Fibroblast of the aortic adventitia (primary cell): ENCODE measurements around the gene SYTL3. TPM values are rescaled to one million over a fixed set of nuclear protein-coding genes. Genes with fewer than 3 reads are reported as not detected.

ENCODE experiments used
- DNase-seq: peaks from one replicate; pipeline ENCODE4 v3.0.0-alpha.2; 2010; ENCODE audit warnings: low read depth
- H3K4me3 ChIP-seq: 2 replicates; pipeline ENCODE4 v1.5.1; 2011; ENCODE audit warnings: low read depth, mild to moderate bottlenecking, control low read depth, low read length, moderate library complexity
- CTCF ChIP-seq: IDR thresholded peaks from 2 replicates; pipeline ENCODE4 v1.5.1; 2011; ENCODE audit warnings: mild to moderate bottlenecking, low read length, control low read depth, inconsistent platforms; ENCODE audit not compliant: insufficient read depth
- total RNA-seq: library from RNA; depleted of rRNA; stranded (reverse); fragments of >200 nt; gene quantifications from 2 replicates; pipeline ENCODE4 v1.2.3, GENCODE V29; 2012; ENCODE audit warnings: low replicate concordance

Gene SYTL3
- total RNA-seq, 1 donor, result 1.9 TPM

GRCh38 chr6:158805698-158806377, 156.0 kb downstream of the SYTL3 start:
- no peak overlapping the region for H3K4me3 ChIP-seq
- DNase-seq, result no peak
- TF ChIP-seq CTCF, result no peak

- TF ChIP-seq CTCF, result no peak
- no peak for DNase-seq
- no peak overlapping the region for H3K4me3 ChIP-seq
These were observed 157.9 kb downstream of the SYTL3 start for GRCh38 chr6:158807515-158808441.

- no peak for TF ChIP-seq CTCF
- DNase-seq, result no peak
- H3K4me3 ChIP-seq, result no peak overlapping the region
These were observed 158.6 kb downstream of the SYTL3 start for GRCh38 chr6:158808442-158808833.

GRCh38 chr6:158808941-158809678, 159.3 kb downstream of the SYTL3 start:
- peak; percentile 26 for DNase-seq
- H3K4me3 ChIP-seq, result no peak overlapping the region
- TF ChIP-seq CTCF, result no peak

GRCh38 chr6:158810155-158811095, 160.6 kb downstream of the SYTL3 start:
- no peak overlapping the region for H3K4me3 ChIP-seq
- DNase-seq, result no peak
- no peak for TF ChIP-seq CTCF

- no peak overlapping the region for H3K4me3 ChIP-seq
- no peak for DNase-seq
- TF ChIP-seq CTCF, result no peak
These were observed 162.8 kb downstream of the SYTL3 start for GRCh38 chr6:158812611-158813010.
